ENCODE results near the gene ZNF148.

DNA sequence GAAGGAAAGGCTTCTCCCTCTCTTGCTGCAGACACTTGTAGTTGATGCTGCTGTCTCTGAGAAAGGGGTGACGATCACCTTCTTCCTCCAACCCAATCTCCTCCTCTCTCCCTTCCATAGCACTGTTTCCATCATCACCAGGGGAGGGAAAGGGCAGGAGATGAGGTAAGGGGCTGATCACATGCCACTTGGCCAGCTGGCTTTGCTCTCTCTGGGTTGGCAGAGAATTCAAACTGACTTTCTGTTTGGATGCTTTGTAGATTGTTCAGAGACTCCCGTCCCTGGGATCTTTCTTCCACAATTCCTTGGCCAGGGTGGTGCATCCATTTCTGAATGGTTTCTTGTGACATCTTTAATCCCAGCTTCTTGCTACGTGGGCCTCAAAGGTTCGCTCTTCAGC lies 43.2 kb upstream of the ZNF148 start:
- TF ChIP-seq, protein P1, sequence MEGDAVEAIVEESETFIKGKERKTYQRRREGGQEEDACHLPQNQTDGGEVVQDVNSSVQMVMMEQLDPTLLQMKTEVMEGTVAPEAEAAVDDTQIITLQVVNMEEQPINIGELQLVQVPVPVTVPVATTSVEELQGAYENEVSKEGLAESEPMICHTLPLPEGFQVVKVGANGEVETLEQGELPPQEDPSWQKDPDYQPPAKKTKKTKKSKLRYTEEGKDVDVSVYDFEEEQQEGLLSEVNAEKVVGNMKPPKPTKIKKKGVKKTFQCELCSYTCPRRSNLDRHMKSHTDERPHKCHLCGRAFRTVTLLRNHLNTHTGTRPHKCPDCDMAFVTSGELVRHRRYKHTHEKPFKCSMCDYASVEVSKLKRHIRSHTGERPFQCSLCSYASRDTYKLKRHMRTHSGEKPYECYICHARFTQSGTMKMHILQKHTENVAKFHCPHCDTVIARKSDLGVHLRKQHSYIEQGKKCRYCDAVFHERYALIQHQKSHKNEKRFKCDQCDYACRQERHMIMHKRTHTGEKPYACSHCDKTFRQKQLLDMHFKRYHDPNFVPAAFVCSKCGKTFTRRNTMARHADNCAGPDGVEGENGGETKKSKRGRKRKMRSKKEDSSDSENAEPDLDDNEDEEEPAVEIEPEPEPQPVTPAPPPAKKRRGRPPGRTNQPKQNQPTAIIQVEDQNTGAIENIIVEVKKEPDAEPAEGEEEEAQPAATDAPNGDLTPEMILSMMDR (IDR thresholded peaks at IDR 0.05 in 4 of 5, conservative IDR thresholded peaks at IDR 0.05 in 1 of 5), result no peak
- TF ChIP-seq POLR2A (IDR thresholded peaks at IDR 0.05), result no peak
